A549 (cell line): ENCODE measurements around the gene DACT2. TPM values are rescaled to one million over a fixed set of nuclear protein-coding genes. Genes with fewer than 3 reads are reported as not detected.

Experiments used
- ATAC-seq, 2 experiments: fragments of 200-7000 bp in 1 of 2; fragments of >200 bp in 1 of 2; cut with Nextera tagmentation in 1 of 2; cut with Tn5 transposase in 1 of 2; 3 replicates each; pipeline versions ENCODE4 v1.8.0 to v1.9.1; 2018 to 2020; ENCODE audit warnings: mild to moderate bottlenecking in 1 of 2, moderate library complexity in 1 of 2
- CTCF ChIA-PET: fragments of 300-600 bp; sonication (Branson Sonifier 250); formaldehyde crosslinking; extraction: SDS; loops from one replicate; lab custom pipeline; 2021; ENCODE audit warnings: antibody characterized with exemption, inconsistent platforms; lab: Yijun Ruan, JAX
- POLR2A ChIA-PET: fragments of 350-600 bp; formaldehyde crosslinking; extraction: SDS; loops from one replicate; lab custom pipeline; 2021; ENCODE audit warnings: antibody characterized with exemption, inconsistent platforms; lab: Yijun Ruan, JAX
- DNase-seq, 2 experiments: peaks; one replicate each; pipeline versions ENCODE4 v3.0.0 to v3.0.0-alpha.2; 2011 to 2016; ENCODE audit warnings: low read depth in 1 of 2, low spot score in 1 of 2
- FAIRE-seq: peaks from 2 replicates; lab custom pipeline; 2011; peaks lifted over from hg19 to GRCh38; lab: Jason Lieb, UNC
- H3K27ac ChIP-seq, 2 experiments: fragments of >200 bp; sonication (Bioruptor Twin); formaldehyde crosslinking; 3 replicates each; pipeline ENCODE4 v1.5.1; 2016 to 2017
- H3K4me1 ChIP-seq: fragments of >200 bp; sonication (Bioruptor Twin); formaldehyde crosslinking; 3 replicates; pipeline ENCODE4 v1.6.1; 2016
- H3K4me2 ChIP-seq: fragments of >200 bp; sonication (Bioruptor Twin); formaldehyde crosslinking; 3 replicates; pipeline ENCODE4 v1.6.1; 2016
- H3K4me3 ChIP-seq: fragments of >200 bp; sonication (Bioruptor Twin); formaldehyde crosslinking; 3 replicates; pipeline ENCODE4 v1.5.1; 2016
- H3K9me3 ChIP-seq: fragments of >200 bp; sonication (Bioruptor Twin); formaldehyde crosslinking; 3 replicates; pipeline ENCODE4 v1.6.1; 2016
- BHLHE40 ChIP-seq: IDR thresholded peaks from 2 replicates; pipeline ENCODE4 v1.6.1; 2012; ENCODE audit warnings: low read depth, low read length, inconsistent platforms
- CBX2 ChIP-seq: fragments of 200-600 bp; sonication (generic); IDR thresholded peaks from 2 replicates; pipeline ENCODE4 v1.6.1; 2016; ENCODE audit warnings: low read depth, mild to moderate bottlenecking, borderline replicate concordance
- CEBPB ChIP-seq, 2 experiments: fragments of >200 bp in 1 of 2; sonication (Bioruptor Twin) in 1 of 2; formaldehyde crosslinking in 1 of 2; IDR thresholded peaks; 2 replicates each; pipeline ENCODE4 v1.6.1; 2012 to 2016
- CHD4 ChIP-seq: fragments of 200-600 bp; sonication (generic); IDR thresholded peaks from 2 replicates; pipeline ENCODE4 v1.6.1; 2016; ENCODE audit warnings: antibody characterized with exemption, mild to moderate bottlenecking, borderline replicate concordance
- CTCF ChIP-seq: fragments of >200 bp; sonication (Bioruptor Twin); formaldehyde crosslinking; IDR thresholded peaks from 3 replicates; pipeline ENCODE4 v1.5.1; 2016
- EHF ChIP-seq: fragments of 250-450 bp; sonication (Bioruptor Pico); IDR thresholded peaks from 2 replicates; pipeline ENCODE4 v1.5.0; 2020; ENCODE audit warnings: mild to moderate bottlenecking
- FOSL2 ChIP-seq, 2 experiments: fragments of 450-650 bp in 1 of 2; fragments of >200 bp in 1 of 2; sonication (Bioruptor Twin) in 1 of 2; formaldehyde crosslinking; IDR thresholded peaks; 2 replicates each; pipeline versions ENCODE4 v1.5.0 to v1.6.1; 2016 to 2020; ENCODE audit warnings: mild to moderate bottlenecking in 1 of 2, moderate library complexity in 1 of 2
- GATA3 ChIP-seq: IDR thresholded peaks from 2 replicates; pipeline ENCODE4 v1.6.1; 2012; ENCODE audit warnings: borderline replicate concordance
- HES2 ChIP-seq: fragments of >200 bp; sonication (Bioruptor Twin); formaldehyde crosslinking; IDR thresholded peaks from 2 replicates; pipeline ENCODE4 v1.6.1; 2016
- HMGXB4 ChIP-seq: fragments of 250-450 bp; sonication (Bioruptor Pico); IDR thresholded peaks from 2 replicates; pipeline ENCODE4 v1.5.0; 2021; ENCODE audit warnings: mild to moderate bottlenecking, moderate library complexity, borderline replicate concordance
- HOXB13 ChIP-seq: fragments of 250-450 bp; sonication (Bioruptor Pico); IDR thresholded peaks from 2 replicates; pipeline ENCODE4 v1.5.0; 2020; ENCODE audit warnings: low read depth, mild to moderate bottlenecking, moderate library complexity
- JUNB ChIP-seq: fragments of >200 bp; sonication (Bioruptor Twin); formaldehyde crosslinking; IDR thresholded peaks from 2 replicates; pipeline ENCODE4 v1.6.1; 2016
- KDM1A ChIP-seq: fragments of 200-600 bp; sonication (generic); IDR thresholded peaks from 2 replicates; pipeline ENCODE4 v1.6.1; 2016; ENCODE audit warnings: low read depth, mild to moderate bottlenecking
- NFE2L2 ChIP-seq: fragments of 150-350 bp; conservative IDR thresholded peaks from 2 replicates; pipeline ENCODE4 v1.6.1; 2014; ENCODE audit warnings: low read length
- NPAS2 ChIP-seq: fragments of 250-450 bp; sonication (Bioruptor Pico); IDR thresholded peaks from 2 replicates; pipeline ENCODE4 v1.8.0; 2022; ENCODE audit warnings: mild to moderate bottlenecking, moderate library complexity, borderline replicate concordance
- PHF8 ChIP-seq: fragments of 200-600 bp; sonication (generic); IDR thresholded peaks from 2 replicates; pipeline ENCODE4 v1.6.1; 2016; ENCODE audit warnings: low read depth, mild to moderate bottlenecking, antibody characterized with exemption, moderate library complexity, borderline replicate concordance
- POLR2AphosphoS2 ChIP-seq: conservative IDR thresholded peaks from 2 replicates; pipeline ENCODE4 v1.6.1; 2012; ENCODE audit warnings: low read length, improper control_type of control experiment, inconsistent platforms
- RAD21 ChIP-seq, 2 experiments: fragments of >200 bp in 1 of 2; sonication (Bioruptor Twin) in 1 of 2; formaldehyde crosslinking in 1 of 2; IDR thresholded peaks in 1 of 2; conservative IDR thresholded peaks in 1 of 2; 2 replicates in 1 of 2; 3 replicates in 1 of 2; pipeline ENCODE4 v1.6.1; 2012 to 2018; ENCODE audit warnings: inconsistent platforms in 1 of 2
- RARB ChIP-seq: fragments of 250-450 bp; sonication (Bioruptor Pico); IDR thresholded peaks from 2 replicates; pipeline ENCODE4 v1.8.0; 2021; ENCODE audit warnings: mild to moderate bottlenecking, moderate library complexity
- RCOR1 ChIP-seq: fragments of 150-350 bp; IDR thresholded peaks from 2 replicates; pipeline ENCODE4 v1.6.1; 2014; ENCODE audit warnings: antibody characterized with exemption, low read length, low read depth
- SMC3 ChIP-seq: fragments of >200 bp; sonication (Bioruptor Twin); formaldehyde crosslinking; IDR thresholded peaks from 3 replicates; pipeline ENCODE4 v1.6.1; 2018; ENCODE audit warnings: inconsistent platforms
- SREBF2 ChIP-seq: fragments of 450-650 bp; IDR thresholded peaks from 2 replicates; pipeline ENCODE4 v1.6.1; 2014; ENCODE audit warnings: mild to moderate bottlenecking, moderate library complexity
- TFCP2L1 ChIP-seq: fragments of 250-450 bp; sonication (Bioruptor Pico); IDR thresholded peaks from 2 replicates; pipeline ENCODE4 v1.5.0; 2021; ENCODE audit warnings: mild to moderate bottlenecking
- ZSCAN20 ChIP-seq: fragments of 250-450 bp; sonication (Bioruptor Pico); IDR thresholded peaks from 2 replicates; pipeline ENCODE4 v1.8.0; 2022; ENCODE audit warnings: mild to moderate bottlenecking, moderate library complexity
- WGBS: methylation state at CpG from one replicate; pipeline ENCODE4 v1.1.6; 2017; ENCODE audit errors: missing lambda C conversion rate; 5-methylcytosine and 5-hydroxymethylcytosine counted together
- polyA plus RNA-seq, 4 experiments: library from polyadenylated mRNA; depleted of rRNA in 3 of 4; stranded (reverse); fragments of >200 nt; fragmentation: RNase III in 1 of 4; extraction: RNeasy Plus Mini Kit Qiagen cat#74134 plus additional on column Dnase treatment in 1 of 4; gene quantifications; 2 replicates in 3 of 4; 3 replicates in 1 of 4; pipeline ENCODE4 v1.2.3, GENCODE V29; 2011 to 2017

DACT2 gene
- polyA plus RNA-seq, 2 of the 4 experiments (the other 2 are of a cell fraction) = 0.63 to 1.5 TPM

GRCh38 chr6:168299541-168300511, 19.8 kb downstream of the DACT2 start:
- DNase-seq (no peak), ATAC-seq (no peak), FAIRE-seq (no peak)
- CTCF ChIA-PET = no interaction called here
- POLR2A ChIA-PET = no interaction called here
- Histone ChIP-seq H3K4me2 (no peak overlapping the region), H3K4me3 (no peak overlapping the region), H3K9me3 (no peaks in the 10 kb centered on the region), H3K4me1 (peaks cover 16% of the 10 kb centered on the region), H3K27ac (no peak overlapping the region)
- WGBS = 89% methylated on average over 19 of the region's 28 CpGs
- TF ChIP-seq BHLHE40 = no peak
- TF ChIP-seq GATA3 = no peak
- TF ChIP-seq JUNB = no peak
- no peak for TF ChIP-seq NFE2L2
- TF ChIP-seq CHD4 = no peak

GRCh38 chr6:168297643-168298042, 21.9 kb downstream of the DACT2 start:
- H3K4me3 ChIP-seq = no peak overlapping the region
- WGBS = 88% methylated on average over 13 of the region's 13 CpGs
- H3K4me2 ChIP-seq = no peak overlapping the region
- no peak for TF ChIP-seq NFE2L2
- TF ChIP-seq FOSL2 (IDR thresholded peaks at IDR 0.05) = no peak
- TF ChIP-seq FOSL2 (CRISPR knock-in tag; IDR thresholded peaks at IDR 0.05) = no peak
- TF ChIP-seq HMGXB4 (CRISPR knock-in tag) = no peak
- TF ChIP-seq CEBPB (IDR thresholded peaks at IDR 0.05) = no peak
- TF ChIP-seq KDM1A = no peak
- no peak for TF ChIP-seq CBX2
- no peak for TF ChIP-seq SMC3
- peaks cover 14% of the 10 kb centered on the region for H3K4me1 ChIP-seq
- no peak for FAIRE-seq
- no peak overlapping the region for H3K27ac ChIP-seq
- ATAC-seq = no peak
- H3K9me3 ChIP-seq = no peaks in the 10 kb centered on the region
- ChIA-PET POLR2A (no interaction called here), CTCF (no interaction called here)
- DNase-seq = no peak

GRCh38 chr6:168294901-168295300, 24.7 kb downstream of the DACT2 start:
- CTCF ChIA-PET = interaction anchor here (1.0 kb wide), 1 partner anchor 9 kb away, joined by 3 read pairs; no protein-coding TSS in a partner anchor
- DNase-seq (no peak), ATAC-seq (no peak), FAIRE-seq (no peak)
- Histone ChIP-seq H3K4me3 (no peak overlapping the region), H3K4me1 (no peaks in the 10 kb centered on the region), H3K27ac (no peak overlapping the region), H3K9me3 (no peaks in the 10 kb centered on the region), H3K4me2 (no peak overlapping the region)
- WGBS = 50% methylated on average over 7 of the region's 7 CpGs
- POLR2A ChIA-PET = no interaction called here
- no peak for TF ChIP-seq HOXB13 (CRISPR knock-in tag)
- no peak for TF ChIP-seq RAD21 (conservative IDR thresholded peaks at IDR 0.05 in 1 of 2, IDR thresholded peaks at IDR 0.05 in 1 of 2)

GRCh38 chr6:168293636-168294530, 25.7 kb downstream of the DACT2 start:
- Histone ChIP-seq H3K9me3 (no peaks in the 10 kb centered on the region), H3K27ac (no peak overlapping the region), H3K4me2 (no peak overlapping the region), H3K4me3 (no peak overlapping the region), H3K4me1 (no peaks in the 10 kb centered on the region)
- no peak for FAIRE-seq
- no peak for DNase-seq
- ChIA-PET CTCF (interaction anchor here (1.0 kb wide), 1 partner anchor 10 kb away, joined by 3 read pairs; no protein-coding TSS in a partner anchor), POLR2A (no interaction called here)
- 82% methylated on average over 24 of the region's 26 CpGs for WGBS
- ATAC-seq = no peak
- TF ChIP-seq POLR2AphosphoS2 = no peak
- TF ChIP-seq NPAS2 (CRISPR knock-in tag) = no peak
- no peak for TF ChIP-seq ZSCAN20 (CRISPR knock-in tag)
- TF ChIP-seq TFCP2L1 = no peak
- TF ChIP-seq CBX2 = no peak
- TF ChIP-seq SREBF2 = no peak
- TF ChIP-seq CTCF = no peak
- no peak for TF ChIP-seq RARB (CRISPR knock-in tag)
- TF ChIP-seq GATA3 = no peak
- no peak for TF ChIP-seq RCOR1
- no peak for TF ChIP-seq EHF (CRISPR knock-in tag)
- TF ChIP-seq HES2 = no peak
- no peak for TF ChIP-seq PHF8
